GM04503 (cell line): ENCODE results near the gene HK3.

Experiments
- DNase-seq: peaks from one replicate; pipeline ENCODE4 v3.0.0-alpha.2; 2012; ENCODE audit warnings: low read depth

Gene HK3

GRCh38 chr5:176868731-176869130 is 30.4 kb downstream of the HK3 start:
- no peak for DNase-seq

DNA sequence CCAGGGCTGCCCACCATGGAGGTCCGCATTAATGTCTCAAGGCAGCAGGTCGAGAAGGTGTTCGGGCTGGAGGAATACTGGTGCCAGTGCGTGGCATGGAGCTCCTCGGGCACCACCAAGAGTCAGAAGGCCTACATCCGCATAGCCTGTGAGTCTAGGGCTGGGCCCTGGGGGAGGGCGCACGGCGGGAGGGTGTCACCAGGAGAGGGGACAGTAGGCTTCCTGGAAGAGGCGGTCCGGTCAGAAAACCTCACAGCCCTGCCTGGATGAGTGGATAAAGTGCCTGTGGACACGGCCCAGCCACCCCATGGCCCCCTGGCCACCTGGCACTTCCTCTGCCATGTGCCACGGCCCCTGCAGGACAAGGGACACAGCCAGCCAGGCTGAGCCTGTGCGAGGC is 31.0 kb downstream of the HK3 start:
- DNase-seq = no peak

DNA sequence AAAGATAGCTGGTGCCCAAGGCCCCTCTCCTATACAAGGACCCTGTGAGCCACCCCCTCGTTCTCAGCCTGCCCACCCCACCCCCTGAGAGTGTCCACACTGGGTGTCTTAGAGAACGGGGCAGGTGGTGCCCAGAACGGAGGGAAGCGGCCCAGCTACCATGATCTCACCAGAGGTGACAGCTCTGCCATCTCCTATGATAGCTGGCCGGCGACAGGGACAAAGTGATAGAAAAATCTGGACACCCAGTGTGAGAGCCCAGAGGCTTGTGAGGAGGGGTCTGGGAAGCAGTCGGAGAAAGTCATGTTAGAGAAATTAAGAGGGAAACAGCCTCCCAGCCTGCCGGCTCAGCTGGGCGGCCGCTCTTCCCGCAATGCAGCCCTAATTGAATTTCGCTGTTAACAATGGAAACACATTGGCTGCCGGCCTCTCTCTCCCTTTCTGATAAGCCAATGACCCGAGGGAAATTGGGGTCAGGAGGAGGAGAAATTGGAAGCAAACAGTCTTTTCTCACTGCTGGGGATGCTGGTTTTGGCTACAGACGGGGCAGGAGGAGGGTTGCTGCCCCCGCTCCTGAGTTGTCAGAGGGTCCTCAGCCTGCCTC is 32.3 kb downstream of the HK3 start:
- DNase-seq = no peak

DNA sequence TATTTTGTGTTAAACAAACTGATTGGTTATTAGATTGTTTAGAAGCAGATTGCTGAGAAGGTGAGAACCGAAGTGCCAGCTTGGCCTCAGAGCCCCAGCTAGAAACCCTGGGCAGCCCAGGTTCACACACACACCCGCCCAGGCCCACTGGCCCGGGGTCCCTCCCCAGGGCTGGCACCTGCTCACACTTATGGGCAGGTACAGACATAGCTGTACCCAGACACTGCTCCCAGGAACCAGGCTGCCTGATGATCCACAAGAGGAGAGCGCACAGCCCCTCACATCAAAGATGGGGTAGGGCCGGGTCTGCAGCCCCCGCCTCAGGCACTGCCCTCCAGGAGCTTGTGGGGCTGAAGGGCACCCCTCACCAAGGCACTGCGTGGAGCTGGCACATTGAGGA is 33.2 kb downstream of the HK3 start:
- no peak for DNase-seq

DNA sequence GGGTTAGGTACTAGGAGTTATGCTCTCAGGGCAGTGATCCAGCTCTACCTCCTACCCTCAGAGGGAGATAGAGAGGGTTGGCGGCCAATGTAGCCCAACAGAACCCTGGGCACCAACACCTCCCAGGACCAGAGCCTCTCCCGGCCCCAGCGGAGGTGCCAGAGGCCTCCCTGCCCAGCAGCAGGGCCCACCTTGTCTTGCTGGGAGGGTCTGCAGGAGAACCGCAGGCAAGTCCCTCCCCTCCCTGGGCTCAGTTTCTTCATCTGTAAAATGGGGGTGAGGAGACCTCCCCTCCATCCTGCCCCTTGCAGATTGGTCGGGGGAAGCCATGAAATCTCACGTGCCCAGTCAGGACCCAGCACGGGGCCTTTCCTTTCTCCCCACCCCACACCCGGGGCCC is 34.4 kb downstream of the HK3 start:
- DNase-seq = no peak

DNA sequence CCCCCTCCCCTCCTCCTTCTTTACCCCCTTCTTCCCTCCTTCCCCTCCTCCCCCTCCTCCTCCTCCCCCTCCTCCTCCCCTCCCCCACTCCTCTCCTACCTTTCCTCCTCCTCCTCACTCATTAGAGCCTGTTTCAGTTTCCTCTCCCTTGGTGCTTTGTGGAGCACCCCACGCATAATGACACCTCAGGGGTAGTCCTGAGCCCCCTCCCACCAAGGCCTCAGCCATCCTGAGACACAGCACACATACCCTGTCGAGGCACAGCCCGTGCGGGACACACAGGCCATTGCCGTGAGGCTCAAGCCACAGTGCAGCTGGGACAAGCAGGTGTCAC is 35.4 kb downstream of the HK3 start:
- DNase-seq = no peak

DNA sequence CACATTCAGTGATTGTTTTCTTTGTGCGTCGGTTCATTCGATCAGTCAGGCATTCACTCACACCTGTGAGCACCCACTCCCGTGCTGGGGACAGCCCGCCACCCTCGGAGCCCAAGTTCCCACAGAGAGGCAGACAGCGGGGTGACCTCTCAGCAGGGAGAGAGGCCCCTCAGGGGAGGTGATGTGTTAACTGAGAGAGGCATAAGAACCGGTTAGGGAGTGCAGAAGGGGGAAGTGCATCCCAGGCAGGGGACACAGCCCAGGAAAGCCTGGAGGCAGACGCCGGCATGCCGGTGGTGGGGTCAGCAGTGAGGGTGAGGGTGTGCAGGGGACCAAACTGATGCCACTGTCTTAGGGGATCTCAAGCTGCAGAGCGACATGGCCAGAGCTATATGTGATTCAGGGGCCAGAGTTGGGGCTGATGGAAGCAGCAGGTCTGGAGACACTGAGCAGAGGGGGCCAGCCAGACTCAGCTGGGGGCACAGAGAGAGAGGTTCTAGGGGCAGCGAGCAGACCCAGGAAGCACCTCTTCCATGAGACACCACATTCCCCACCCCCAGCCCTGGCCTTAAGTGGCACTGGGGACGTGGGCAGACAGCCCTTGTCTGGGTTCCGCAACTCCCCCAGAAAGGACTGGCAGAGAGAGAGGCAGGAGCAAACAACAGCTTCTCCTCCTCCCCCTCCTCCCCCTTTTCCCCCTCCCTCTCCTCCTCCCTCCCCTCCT is 35.9 kb downstream of the HK3 start:
- no peak for DNase-seq

GRCh38 chr5:176862330-176862995 is 36.7 kb downstream of the HK3 start:
- DNase-seq = no peak

- DNase-seq = no peak
Measured at GRCh38 chr5:176861276-176861675, 37.9 kb downstream of the HK3 start.

DNA sequence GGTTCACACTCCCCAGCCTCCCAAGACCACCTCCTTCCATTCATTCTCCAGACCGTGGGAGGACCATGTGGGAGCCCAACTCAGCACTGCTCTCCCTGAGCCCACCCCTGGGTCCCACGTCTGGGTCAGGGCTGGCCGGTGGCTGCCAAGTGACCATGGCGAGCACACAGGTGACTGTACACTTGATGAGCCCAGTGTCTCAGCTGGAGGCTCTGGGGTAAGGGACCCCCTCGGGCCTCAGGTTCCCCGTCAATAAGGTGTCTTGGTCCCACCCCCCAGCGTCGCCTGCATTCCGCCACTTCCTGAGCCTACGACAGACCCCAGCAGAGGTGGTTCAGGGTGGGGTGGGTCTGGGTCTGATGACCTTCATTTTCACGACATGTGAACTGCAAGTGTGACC is 38.8 kb downstream of the HK3 start:
- DNase-seq = no peak

DNA sequence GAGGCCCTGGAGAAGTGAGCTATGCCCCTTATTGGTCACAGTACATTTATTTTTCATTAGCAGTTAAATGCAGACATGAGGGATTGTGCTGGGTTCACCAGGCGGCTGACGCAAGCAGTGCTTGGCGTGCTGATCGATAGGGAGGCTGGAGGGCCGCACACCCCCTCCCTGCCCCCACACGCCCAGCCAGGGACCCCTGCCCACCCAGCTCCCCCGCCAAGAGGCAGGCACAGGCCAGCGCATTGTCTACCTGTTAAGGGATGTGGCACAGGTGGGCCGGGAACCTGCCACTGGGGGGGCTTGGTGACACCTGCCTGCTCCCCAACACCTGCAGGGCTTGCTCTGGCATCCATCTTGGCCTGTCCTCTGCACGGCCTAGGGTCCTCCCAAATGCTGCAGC is 39.2 kb downstream of the HK3 start:
- no peak for DNase-seq

DNA sequence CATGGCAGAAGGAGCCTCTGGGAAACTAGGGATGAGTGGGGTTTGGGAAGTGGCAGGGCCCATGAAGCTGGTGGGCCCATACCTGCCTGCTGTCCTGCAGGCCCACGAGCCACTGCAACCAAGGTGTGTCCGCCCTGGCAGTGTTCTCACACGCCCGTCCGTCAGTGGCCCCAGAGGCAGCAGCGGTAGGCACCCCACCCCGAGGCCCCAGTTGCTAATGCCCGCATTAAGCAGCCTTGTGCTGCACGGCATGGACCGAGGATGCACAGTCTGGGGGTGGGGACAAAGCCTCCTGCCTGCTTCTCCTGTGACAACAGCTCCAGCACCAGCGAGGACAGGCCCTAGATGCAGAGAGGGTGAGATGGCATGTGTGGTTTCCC is 41.3 kb downstream of the HK3 start:
- no peak for DNase-seq

DNA sequence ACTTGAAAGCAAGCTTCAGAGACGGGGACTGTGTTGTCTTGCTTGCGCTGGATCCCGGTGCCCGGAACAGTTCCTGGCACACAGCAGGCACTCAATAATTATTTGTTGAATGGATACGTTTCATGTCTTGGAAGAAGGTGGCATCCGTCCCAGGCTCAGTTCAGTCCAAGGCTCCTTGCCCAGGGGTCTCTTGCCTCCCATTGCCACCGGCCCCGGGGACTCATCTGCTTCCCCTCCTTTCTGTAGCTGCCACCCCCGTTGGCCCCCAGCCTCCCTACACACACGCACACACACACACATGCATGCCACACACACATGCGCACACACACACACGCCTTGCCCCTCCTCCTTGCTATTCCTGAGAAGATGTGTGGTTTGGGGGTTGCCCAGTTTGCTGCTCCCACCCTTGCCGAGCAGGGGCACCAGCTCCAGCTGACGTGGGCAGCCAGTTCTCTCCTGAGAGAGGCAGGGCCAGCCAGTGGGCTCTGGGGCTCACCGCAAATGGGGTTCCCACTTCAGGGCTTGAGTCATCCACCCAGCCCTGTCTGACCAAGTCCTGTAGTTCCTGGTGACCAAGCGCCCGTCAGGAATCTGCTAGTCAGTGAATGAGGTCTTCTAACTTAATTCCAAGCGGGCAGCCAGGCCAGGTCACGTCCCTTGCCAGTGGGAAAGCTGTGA is 41.8 kb downstream of the HK3 start:
- no peak for DNase-seq

DNA sequence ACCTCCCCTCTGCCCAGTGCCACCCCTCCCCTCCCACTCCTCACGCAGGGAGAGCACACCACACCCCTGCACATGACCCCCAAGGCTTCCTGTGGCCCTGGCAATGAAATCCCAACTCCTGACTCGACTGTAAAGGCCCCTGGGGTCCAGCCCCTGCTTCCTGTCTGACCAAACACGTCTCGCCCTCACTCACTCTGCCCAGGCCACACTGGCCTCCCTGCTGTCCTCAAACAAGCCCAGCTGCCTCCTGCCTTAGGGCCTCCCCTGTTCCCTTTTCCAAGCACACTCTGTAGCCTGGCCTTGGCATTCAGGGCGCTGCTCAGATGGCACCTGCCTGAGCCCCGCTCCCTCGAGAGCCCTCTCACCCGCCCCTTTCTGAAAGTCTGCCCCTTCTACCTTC is 42.4 kb downstream of the HK3 start:
- no peak for DNase-seq

- no peak for DNase-seq
Measured at GRCh38 chr5:176855598-176855997, 43.5 kb downstream of the HK3 start.

DNA sequence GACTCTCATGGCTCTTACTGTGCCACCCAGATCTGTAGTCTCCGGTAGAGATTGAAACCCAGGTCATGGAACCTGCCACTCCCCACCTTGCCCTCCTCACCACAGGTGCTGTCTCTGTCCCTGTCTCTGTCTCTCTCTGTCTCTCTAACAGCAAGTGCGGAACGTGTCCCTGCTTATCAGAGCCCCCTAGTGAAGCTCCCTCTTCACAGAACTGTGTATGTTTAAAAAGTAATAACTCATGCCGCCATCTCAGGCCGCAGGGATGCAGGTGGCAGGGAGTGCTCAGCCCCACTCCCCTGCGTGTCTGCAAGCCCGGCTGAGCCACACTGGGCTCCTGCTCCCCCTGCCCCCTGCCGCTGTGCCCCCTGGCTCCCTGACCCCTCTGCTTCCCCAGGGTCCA is 45.0 kb downstream of the HK3 start:
- DNase-seq = no peak

DNA sequence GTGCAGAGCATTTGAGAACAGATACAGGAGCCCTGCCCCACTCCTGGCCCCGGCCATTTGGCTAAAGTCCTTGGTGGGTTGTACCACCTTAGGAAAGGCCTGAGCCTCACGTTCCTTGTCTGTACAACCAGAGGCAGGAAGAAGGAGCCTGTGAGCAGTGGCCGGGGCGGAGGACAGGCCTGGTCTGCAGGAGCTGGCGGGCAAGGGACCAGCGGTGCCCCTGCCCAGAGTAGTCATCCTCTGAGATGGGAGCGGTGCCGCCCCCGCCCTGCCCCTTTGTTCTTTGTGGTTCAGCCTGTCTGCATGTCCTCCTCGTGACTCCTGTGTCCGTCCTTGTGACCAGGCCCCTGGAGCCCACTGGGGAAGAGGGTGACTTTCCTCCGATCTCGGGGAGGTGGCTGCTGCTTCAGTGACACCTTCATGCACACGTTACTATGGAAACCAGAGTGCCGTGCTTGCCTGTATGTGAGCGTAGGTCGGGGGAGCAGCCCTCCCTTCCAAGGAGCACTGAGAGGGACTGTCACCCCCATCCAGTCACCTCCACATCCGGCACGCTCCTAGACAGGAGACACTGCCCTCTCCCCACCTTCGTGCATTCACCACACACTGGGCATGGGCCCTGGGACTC is 45.9 kb downstream of the HK3 start:
- DNase-seq = no peak

- no peak for DNase-seq
Measured at GRCh38 chr5:176851871-176852658, 47.1 kb downstream of the HK3 start.

DNA sequence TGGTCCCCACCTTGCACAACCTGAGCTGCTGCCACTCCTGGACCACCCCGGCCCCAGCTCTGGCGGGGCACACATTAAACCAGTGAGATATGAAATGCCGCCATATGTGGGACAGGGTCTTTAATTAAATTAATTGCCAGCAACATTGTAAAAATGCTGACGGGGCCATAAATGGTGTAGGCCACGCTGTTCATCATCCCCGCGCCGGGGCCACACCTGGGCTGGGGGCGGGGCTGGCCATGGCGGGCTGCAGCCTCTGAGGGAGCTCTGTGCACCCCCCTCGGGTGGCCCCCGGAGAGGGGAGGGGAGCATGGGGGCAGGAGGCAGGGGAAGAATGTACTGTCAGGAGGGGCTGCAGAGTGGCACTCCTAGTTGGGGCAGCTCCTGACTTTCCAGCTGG is 47.8 kb downstream of the HK3 start:
- no peak for DNase-seq

GRCh38 chr5:176850371-176851245 is 48.5 kb downstream of the HK3 start:
- DNase-seq = no peak
